T-helper 2 cell (primary cell): ENCODE results near the gene SEPHS1.
A peak's percentile ranks its signal among the peaks of the same experiment; 100 is the strongest.
"Not testable (repeated sequence)": the region's sequence is repeated elsewhere in the genome, so short reads cannot be mapped to it uniquely, and the experiment has no call there.

Experiments used
- DNase-seq, 5 experiments: peaks; one replicate each; pipeline versions ENCODE4 v3.0.0 to v3.0.0-alpha.2; 2012 to 2022

The SEPHS1 gene

DNA sequence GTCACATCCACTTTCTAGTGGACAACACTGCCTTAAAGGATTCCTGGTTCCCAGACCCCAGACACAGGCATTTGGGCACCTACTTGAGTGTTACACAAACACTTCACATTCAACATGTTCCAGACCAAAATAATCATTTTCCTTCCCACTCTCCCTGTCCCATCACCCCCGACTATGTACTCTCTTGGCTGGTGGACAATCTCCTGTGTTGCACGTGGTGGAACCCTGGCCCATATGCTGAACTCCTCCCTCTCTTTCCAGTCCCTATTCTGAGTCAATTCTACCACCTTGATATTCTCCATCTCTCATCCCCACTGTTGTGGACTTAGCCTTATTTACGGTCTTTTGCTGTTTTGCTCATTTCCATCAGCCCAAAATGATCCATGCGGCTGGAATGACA lies 8.3 kb upstream of the SEPHS1 start:
- no peak for DNase-seq

DNA sequence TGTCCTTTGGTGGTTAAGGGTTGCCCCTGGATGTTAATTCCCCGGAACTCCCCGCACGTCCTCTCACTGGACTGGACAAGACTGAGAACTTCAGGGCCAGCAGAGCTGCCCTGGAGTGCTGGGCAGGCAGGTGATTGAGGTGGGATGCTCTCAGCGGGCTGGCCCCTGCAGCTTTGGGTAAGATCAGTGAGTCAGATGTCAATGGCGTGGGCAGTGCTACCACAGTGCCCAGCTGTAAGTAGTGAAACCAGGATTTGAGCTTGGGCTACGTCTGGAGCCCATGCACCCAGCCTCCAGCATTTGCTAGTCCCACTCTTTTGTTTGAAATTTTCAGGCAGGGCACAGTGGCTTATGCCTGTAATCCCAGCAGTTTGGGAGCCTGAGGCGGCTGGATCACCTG lies 6.7 kb upstream of the SEPHS1 start:
- no peak for DNase-seq

DNA sequence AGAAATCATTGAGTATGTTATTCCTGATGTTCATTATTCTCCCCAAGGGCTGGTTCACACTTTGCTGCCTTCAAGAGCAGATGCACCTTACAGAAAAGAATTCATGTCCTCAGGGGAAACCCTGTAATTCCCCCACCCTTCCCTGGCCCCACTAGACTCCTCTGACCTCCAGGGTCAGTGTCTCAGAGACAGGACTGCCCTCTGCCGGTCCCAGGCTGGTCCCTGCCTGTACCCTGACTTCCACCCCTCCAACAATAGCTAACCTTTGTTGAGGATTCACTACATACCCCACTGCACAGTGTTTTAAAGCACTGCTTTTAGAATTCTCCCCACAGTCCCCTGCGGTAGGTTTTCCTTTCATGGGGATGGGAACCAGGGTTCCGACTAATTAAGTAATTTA lies 4.4 kb upstream of the SEPHS1 start:
- no peak for DNase-seq

DNA sequence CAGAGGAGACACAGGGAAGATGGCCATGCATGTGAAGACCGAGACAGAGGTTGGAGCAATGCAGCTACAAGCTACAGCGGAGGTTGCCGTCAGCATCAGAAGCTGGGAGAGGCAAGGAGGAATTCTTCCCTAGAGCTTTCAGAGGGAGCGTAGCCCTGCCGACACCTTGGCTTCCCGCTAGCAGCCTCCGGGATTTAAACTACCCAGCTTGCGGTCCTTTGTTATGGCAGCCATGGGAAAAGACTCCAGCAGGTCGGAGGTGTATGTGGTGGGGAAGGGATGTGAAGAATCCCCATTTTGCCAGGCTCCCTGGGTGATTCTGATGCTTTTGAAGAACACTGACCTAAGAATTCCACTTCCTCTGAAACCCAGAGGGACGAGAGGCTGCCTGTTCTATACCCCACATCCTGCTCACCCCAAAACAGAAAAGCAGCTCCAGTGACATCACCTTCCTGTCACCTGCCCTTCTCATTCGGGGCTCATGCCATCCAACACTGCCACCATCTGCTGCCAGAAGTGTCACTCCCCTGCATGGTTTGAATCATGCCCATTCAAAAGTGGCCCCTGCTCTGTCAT lies 3.3 kb upstream of the SEPHS1 start:
- peak in 3 of 5 experiments; percentile 9 to 75 (median 36) for DNase-seq

DNA sequence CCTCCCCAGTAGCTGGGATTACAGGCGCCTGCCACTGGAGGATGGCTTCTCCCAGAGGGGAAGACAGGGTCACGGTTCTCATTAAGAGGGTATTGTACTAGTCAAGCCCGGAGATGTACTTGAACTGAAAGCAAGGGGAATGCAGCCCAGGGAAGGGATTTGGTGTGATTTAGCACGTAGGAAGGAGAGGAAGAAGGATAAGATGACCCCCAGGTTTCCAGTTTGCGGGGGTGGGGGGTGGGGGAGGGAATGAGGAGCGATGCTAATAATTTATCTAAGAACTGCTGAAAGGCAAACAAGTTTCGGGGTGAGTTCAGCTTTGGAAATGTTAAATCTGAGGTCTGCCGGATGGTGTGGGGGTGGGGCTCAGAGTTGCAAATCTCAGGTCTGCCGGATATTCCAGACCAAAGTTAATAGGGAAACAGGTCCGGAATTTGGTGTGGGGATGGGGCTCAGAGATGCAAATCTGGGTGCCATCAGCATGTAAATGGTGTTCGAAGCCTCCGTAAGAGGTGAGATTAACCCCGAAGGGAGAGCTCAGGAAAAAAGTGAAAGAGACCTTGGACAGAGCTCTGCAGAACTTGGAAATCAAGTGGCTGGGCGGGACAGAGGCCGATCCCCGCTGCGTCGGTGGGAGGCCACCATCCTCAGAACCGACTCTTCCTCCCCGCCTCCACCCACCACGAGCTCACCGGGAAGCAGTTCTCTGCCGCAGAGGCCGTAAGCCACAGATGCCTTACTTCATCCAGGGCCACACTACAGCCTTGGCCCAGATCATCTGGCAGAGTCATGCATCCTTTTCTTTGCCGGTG lies 1.6 kb upstream of the SEPHS1 start:
- peak in 1 of 5 experiments; percentile 47 for DNase-seq

DNA sequence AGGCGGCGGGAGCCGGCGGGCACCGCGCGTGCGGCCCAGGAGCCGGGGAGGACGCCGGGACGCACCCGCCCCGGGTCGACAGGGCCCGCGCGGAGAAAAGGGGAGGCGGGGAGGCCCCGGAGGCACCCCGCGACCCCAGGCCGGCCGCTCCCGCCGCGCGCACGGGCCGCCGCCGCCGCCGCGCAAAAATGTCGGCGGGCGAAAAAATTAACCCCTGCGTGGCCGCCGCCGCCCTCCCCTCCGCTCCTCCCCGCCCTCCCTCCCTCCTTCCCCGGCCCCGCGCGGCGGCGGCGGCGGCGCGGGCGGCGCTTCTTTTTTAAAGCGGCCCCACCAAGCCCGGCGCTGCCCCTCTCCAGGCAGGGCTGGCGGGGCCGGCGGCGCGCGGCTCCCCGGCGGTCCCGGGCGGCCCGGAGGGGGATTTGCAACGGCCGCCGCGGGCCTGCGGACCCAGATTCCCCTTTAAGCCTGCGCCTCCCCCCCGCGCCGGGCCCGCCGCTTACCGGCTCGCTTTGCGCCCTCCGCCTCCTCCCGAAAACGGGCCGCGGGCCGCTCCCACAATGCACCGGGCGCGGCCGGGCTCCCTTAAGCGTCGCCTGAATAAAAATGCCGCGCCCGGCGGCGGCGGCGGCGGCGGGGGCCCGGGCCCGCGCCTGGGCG lies 465 bp downstream of the SEPHS1 start:
- DNase-seq, result peak; percentile 62 to 91 (median 71)

DNA sequence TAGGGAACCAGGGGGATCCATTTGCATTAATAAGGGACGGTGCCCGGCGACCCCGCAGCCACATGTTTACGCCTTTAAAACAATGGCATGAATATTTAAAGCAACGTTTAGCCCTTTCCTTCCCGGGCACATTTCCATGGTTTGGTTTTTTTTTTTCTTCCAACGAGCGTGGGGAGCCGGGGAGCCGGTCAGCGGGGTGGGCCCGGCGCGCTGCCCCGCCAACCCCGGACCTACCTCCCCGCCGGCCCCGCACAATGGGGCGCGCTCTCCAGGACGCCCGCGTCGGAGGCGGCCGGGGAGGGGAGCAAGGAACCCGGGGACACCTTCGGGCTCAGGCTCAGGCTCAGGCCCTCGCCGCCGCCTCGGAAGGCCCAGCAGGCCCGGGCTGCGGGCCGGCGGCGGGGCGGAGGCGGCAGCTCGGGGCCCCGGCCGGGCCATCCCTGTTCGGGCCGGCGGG lies 1.0 kb downstream of the SEPHS1 start:
- DNase-seq, result no peak

DNA sequence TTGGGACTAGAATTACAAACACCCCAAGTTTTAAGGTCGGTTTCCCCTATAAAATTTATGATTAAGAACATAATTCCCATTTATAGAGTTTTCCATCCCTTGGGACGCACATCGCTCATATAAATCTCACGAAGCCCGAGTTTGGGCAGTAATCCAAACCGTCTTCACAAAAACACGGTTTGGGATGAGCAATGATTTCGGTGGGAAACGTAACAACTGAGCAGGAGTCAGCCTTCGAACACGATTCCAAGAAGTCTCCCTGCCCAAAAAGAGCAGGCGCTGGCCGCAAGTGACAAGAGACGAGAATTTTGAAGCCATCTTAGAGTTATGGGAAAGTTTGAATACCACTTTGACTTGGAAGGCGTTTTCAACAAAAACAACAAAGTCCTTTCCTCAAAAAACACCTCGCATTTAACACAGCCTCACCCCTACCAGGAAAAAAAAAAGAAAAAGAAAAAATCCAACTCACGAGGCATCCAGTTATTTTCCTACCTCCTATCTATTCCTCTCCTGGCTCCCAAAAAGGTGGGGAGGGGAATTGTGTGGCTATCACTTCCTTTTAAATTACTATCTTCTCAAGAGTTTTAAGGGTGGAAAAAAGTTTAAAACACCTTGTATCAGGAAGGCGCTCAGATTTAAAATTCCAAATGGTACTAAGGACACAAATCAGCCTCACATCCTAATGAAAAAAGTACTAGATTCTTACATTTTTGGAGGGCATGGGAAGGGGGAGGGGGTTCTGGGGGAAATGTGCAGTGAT lies 1.6 kb downstream of the SEPHS1 start:
- no peak for DNase-seq

DNA sequence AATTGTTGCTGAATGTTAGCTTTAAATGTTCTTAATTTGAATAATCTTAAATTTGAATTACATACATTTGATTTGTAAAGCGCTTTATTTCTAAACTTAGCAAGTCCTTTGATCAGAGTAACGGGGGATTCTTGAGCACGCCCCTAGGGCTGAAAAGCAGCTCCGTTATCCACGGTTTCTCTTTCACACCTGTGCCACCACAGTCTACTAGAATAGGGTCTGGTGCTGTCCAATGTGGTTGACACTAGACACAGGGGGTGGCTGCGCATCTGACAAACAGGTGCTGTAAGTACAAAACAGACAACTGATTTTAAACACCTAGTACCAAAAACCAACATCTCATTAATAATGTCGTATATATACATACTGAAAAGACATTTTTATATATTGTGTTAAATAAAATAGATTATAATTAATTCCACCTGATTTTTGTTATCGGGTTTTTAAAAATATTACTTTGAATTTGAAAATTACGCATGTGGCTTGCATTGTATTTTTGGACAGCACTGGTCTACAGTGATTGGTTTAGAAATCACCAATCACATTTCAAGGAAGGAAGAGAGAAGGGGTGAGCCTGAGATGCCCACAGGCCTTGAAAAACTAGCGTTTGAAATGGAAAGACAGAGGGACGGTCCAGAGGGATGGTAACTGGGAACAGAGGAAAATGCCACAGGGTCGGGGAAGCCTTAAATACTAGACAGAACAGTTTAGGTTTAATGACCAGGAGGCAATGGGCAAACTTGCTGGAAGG lies 7.3 kb downstream of the SEPHS1 start:
- DNase-seq, result peak in 2 of 5 experiments; percentile 39 to 43

DNA sequence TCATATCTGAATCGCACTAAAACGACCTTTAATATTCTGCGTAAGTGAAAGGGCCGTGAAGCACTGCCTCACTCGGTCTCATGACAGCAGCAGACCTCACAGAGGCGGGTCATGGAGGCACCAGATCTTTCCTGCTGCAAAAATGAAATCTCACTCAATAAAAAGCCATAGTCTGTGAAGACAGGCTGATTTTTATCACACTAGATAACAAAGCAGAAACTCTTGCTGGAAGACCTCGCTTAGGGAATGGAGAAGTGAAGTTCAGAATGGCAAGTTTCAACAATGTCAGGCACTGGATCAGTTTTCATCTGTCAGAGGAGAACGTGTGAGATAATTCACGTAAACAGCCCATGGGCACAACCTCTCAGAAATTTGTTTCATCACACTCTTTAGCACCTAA lies 8.0 kb downstream of the SEPHS1 start:
- no peak for DNase-seq

DNA sequence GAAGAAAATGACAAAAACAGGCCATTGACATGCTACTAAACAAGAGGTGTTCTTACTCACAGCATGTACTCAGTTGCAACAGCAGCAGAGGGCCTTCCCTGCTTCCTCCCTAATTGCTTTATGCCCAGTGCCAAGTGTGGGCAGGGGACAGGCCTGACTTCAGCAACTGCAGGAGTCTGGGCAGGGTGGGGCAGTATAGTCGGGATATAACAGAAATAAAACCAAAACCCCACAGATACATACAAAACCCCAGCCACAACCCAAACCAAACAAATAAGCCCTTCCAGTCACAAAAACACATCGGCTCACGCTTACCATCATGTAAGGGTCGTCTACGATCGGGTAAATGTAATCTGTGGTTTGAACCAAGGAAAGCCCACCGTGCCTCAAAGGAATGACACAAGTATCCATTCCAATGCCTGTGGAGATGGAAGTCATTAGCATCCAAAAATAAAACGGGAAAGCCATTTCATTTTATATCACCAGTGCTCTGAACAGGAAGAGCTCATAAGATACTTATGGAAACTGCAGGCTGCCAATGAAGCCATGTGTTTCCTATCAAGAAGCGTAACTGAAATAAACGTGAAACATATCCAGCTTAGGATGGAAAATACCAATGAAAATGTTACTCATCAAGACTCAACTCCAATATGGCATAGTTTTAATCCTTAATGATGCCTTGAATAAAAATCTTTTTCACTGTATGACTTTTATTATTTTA lies 9.5 kb downstream of the SEPHS1 start:
- no peak for DNase-seq

DNA sequence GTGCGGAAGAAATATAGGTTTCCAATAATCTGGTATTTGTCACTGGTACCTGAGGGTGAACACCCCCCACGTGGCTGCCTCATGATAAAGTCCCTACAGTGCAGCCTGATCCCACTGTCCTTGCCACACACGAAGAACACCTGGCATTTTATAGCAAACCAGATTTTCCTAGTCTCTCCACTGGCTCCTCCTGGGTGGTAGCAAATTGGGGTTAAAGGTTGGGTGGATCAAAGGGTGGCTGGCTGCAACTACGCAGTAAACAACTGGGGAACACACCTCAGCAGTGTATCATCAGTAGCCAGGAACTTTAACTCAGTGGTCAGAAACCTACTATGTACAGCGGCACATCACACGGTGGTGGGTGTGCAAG lies 10.3 kb downstream of the SEPHS1 start:
- DNase-seq, result no peak

DNA sequence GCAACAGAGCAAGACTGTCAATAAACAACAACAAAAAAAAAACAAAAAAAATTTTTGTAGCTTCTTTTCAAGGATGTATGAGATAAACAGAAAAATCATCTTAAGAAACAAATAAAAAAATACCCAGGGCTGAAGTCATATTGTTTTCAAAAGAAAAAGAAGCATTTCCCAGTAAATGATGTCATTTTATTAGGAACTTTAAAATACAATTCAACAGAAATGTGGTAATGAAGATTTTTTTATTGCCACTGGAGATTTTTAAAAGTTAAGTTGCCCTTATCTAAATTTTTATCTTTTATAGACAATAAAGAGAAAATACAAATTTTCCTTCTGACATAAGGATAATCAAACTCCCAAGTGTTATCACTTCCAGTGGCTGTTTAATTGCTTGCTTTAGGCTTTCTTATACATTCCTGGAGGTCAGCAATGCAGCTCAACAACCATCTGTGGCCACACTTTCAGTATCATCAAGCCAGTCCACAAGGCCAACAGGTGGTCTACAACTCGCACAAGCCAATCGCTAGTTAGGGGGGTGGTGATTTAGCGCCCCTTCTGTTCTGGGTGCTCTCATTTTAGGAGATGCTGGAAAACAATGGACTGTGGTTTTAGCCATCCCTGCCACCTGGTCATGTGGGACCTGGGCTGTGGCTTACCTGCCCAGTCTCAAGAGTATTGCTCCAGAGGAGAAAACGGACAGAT lies 10.8 kb downstream of the SEPHS1 start:
- no peak for DNase-seq

DNA sequence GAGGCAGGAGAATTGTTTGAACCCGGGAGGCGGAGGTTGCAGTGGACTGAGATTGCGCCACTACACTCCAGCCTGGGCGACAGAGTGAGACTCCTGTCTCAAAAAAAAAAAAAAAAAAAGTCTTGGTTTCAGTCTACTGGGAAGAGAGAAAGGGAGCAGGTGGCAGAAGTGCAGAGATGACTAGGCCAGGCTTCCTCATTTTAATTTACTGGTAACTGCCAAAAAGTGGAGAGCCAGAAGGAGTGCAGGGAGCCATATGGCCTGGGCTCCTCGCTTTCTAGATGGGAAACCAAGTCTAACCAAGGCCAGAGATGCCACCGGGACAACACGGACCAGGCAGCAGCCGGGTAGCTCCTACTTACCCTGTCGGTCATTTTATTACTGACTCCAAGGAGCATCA lies 12.2 kb downstream of the SEPHS1 start:
- no peak for DNase-seq

DNA sequence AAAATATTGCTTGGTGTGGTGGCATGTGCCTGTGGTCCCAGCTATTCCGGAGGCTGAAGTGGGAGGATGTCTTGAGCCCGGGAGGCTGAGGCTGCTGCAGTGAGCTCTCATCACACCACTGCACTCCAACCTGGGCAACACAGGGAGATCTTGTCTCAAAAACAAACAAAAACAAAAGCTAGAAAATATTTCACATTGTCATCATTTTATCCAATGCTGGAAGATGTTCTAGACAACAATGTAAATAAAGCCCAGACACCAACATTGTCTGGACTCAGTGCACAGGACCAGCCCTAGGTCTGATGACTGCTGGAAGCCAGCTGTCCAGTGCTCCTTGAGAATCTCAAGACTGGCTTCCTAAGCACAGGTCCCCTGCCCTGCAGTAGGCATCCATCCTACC lies 13.5 kb downstream of the SEPHS1 start:
- no peak for DNase-seq

DNA sequence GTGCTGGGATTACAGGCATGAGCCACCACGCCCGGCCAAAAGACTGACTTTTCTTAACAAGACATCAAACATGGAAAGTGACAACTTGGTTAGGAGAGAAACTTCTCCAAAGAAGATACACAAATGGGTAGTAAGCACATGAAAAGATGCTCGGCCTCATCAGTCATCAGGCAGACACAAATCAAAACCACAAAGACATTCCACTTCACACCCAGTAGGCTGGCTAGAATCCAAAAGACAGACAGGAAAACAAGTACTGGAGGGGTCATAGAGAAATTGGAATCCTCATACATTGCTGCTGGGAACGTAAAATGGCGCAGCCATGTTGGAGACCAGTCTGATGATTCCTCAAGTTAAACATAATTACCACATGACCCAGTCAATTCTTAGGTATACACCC lies 16.4 kb downstream of the SEPHS1 start:
- DNase-seq, result no peak

DNA sequence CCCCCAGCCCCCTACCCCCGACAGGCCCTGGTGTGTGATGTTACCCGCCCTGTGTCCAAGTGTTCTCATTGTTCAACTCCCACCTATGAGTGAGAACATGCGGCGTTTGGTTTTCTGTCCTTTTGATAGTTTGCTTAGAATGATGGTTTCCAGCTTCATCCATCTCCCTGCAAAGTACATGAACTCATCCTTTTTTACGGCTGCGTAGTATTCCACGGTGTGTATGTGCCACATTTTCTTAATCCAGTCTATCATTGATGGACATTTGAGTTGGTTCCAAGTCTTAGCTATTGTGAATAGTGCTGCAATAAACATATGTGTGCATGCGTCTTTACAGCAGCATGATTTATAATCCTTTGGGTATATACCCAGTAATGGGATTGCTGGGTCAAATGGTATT lies 17.1 kb downstream of the SEPHS1 start:
- DNase-seq, result not testable (repeated sequence)

DNA sequence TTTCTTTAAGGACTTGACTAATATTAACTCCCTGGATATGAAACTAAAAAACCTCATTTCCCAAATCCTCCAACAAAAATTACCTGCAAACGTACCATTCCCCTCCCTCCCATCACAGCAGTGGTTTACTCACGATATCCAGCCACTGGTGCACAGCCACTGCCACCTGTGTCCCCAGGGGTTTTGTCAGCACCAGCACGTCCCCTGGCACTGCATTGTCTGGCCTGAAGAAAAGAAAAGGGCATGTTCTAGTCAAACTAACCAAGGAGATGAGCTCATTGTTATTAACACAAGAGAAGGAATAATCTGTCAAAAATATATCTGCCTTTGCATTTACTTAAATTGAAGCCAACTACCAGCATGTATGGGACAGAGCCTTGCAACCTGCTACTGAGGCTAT lies 18.5 kb downstream of the SEPHS1 start:
- DNase-seq, result no peak

DNA sequence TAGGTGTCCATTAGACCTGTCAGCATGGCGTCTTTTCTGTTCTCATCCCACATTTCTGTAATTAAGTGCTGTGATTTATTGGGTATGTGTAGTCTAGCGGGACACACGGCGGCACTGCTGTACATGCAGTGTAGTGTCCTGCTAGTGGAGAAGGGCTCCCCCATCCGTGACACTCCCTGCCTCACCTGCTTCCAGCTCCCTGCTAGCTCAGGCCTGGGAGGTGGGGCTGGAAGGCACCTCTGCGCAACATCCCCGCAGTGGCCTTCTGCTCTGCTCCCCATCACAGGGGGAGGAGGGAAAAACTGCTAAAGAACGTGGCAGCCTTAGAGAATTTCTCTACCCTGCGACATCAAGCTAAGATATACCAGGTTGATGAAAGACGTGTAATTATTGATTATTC lies 19.5 kb downstream of the SEPHS1 start:
- DNase-seq, result no peak

DNA sequence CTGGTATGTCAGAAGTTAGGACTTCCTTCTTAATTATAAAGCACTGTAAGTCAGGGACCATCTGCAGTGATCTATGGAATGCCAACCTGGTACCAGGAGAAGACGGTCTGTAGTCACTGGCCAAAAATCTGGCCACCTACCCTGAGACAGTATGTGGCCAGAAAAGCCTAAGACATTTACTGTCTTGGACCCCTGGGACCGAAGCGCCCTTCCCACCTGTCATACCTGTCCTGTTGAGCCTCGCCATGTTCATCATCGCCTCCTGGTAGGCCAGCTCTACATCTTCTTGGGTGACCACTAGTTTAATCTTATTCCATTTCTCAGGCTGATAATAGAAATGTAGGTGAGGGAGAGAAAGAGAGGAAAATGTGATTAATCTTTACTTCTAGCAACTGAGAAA lies 20.0 kb downstream of the SEPHS1 start:
- DNase-seq, result no peak

DNA sequence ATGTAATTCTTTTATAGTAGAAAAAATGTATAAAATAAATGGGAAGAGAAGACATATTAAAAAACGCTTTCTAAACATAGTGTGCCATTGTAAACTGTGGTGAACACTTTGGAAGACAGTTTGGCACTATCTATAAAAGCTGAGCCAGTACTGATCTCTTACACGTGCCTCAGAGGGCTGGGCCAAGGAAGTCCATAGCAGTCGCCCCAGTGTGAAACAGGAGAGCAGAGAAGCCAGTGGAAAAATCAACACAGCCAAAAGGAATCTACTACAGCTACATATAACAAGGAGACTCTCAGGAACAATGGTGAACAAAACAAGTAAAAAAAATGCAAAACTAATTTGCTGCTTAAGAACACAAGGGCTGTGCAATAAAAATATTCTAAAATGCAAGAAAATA lies 20.6 kb downstream of the SEPHS1 start:
- no peak for DNase-seq
